B cell (primary cell): ENCODE data around the gene GFAP. TPM values are rescaled to one million over a fixed set of nuclear protein-coding genes. Genes with fewer than 3 reads are reported as not detected.

ENCODE experiments used
- ATAC-seq: fragments of 200-7000 bp; cut with Tn5 transposase; one replicate; pipeline ENCODE4 v1.10.0; 2021; ENCODE audit warnings: low read depth, mild to moderate bottlenecking, moderate number of reproducible peaks, moderate library complexity
- CTCF ChIA-PET: fragments of 350-600 bp; sonication (Branson Sonifier 250); formaldehyde crosslinking; loops from one replicate; lab custom pipeline; 2021; ENCODE audit warnings: antibody characterized with exemption, inconsistent platforms; lab: Charles Lee
- POLR2A ChIA-PET: fragments of 350-600 bp; sonication (Branson Sonifier 250); formaldehyde crosslinking; loops from one replicate; lab custom pipeline; 2021; ENCODE audit warnings: antibody characterized with exemption; lab: Charles Lee
- DNase-seq: peaks from one replicate; pipeline ENCODE4 v3.0.0; 2013
- H2AFZ ChIP-seq: 2 replicates; pipeline ENCODE4 v1.6.1; 2012; ENCODE audit warnings: mild to moderate bottlenecking, low read depth, low read length; ENCODE audit not compliant: insufficient read depth, poor library complexity, severe bottlenecking
- H3K27ac ChIP-seq, 2 donors: 1 replicate in 1 of 2; 2 replicates in 1 of 2; pipeline ENCODE4 v1.5.1; 2012 to 2013; ENCODE audit warnings: low read length in 2 of 2, mild to moderate bottlenecking in 2 of 2, moderate library complexity in 1 of 2
- H3K27me3 ChIP-seq, 4 experiments: fragments of 200-600 bp in 1 of 4; sonication (generic) in 1 of 4; replicated peaks in 1 of 4; 1 replicate in 2 of 4; 2 replicates in 2 of 4; pipeline versions ENCODE4 v1.6.1 to v1.7.0; 2013 to 2016; ENCODE audit warnings: low read length in 3 of 4, mild to moderate bottlenecking in 2 of 4, mixed read lengths in 1 of 4, moderate library complexity in 1 of 4; ENCODE audit not compliant: insufficient read depth in 4 of 4, control insufficient read depth in 3 of 4; ENCODE audit errors: control extremely low read depth in 1 of 4
- H3K36me3 ChIP-seq, 2 experiments: replicated peaks in 1 of 2; 1 replicate in 1 of 2; 2 replicates in 1 of 2; pipeline versions ENCODE4 v1.6.1 to v1.7.1; 2013; ENCODE audit warnings: low read length in 1 of 2; ENCODE audit not compliant: insufficient read depth in 2 of 2, control insufficient read depth in 1 of 2; ENCODE audit errors: control extremely low read depth in 1 of 2, extremely low read depth in 1 of 2
- H3K4me1 ChIP-seq, 2 donors: fragments of 200-600 bp in 1 of 2; sonication (generic) in 1 of 2; 1 replicate in 1 of 2; 2 replicates in 1 of 2; pipeline versions ENCODE4 v1.5.1 to v1.6.1; 2013 to 2017; ENCODE audit warnings: low read length in 2 of 2; ENCODE audit not compliant: control insufficient read depth in 2 of 2, insufficient read depth in 2 of 2
- H3K4me2 ChIP-seq: replicated peaks from 2 replicates; pipeline ENCODE3; 2012; ENCODE audit warnings: mild to moderate bottlenecking, low read depth, low read length; ENCODE audit not compliant: poor library complexity, severe bottlenecking
- H3K4me3 ChIP-seq, 5 experiments: fragments of 200-600 bp in 1 of 5; sonication (generic) in 1 of 5; 1 replicate in 3 of 5; 2 replicates in 2 of 5; pipeline versions ENCODE4 v1.5.1 to v1.7.0; 2011 to 2016; ENCODE audit warnings: low read length in 4 of 5, mild to moderate bottlenecking in 4 of 5, low read depth in 2 of 5, control low read depth in 1 of 5, moderate library complexity in 1 of 5; ENCODE audit not compliant: insufficient read depth in 1 of 5; ENCODE audit errors: control extremely low read depth in 1 of 5, extremely low read depth in 1 of 5
- H3K79me2 ChIP-seq: fragments of 200-600 bp; sonication (generic); one replicate; pipeline ENCODE4 v1.6.0; 2016; ENCODE audit warnings: low read length; ENCODE audit not compliant: control insufficient read depth, insufficient read depth
- H3K9ac ChIP-seq: fragments of 200-600 bp; sonication (generic); 2 replicates; pipeline ENCODE4 v1.6.1; 2017; ENCODE audit warnings: mild to moderate bottlenecking, low read length, moderate library complexity
- H3K9me3 ChIP-seq, 3 donors: one replicate each; pipeline versions ENCODE4 v1.6.1 to v1.7.1; 2013; ENCODE audit warnings: low read length in 2 of 3; ENCODE audit not compliant: control insufficient read depth in 2 of 3, insufficient read depth in 1 of 3; ENCODE audit errors: control extremely low read depth in 1 of 3
- H4K20me1 ChIP-seq: 2 replicates; pipeline ENCODE4 v1.6.0; 2012; ENCODE audit warnings: mild to moderate bottlenecking, low read length; ENCODE audit not compliant: insufficient read depth, control insufficient read depth, poor library complexity, severe bottlenecking
- H3K27ac Mint-ChIP-seq: one replicate; pipeline ENCODE4 v1.8.0; 2021; ENCODE audit warnings: mixed read lengths
- H3K27me3 Mint-ChIP-seq: one replicate; pipeline ENCODE4 v1.8.0; 2021; ENCODE audit warnings: mixed read lengths
- H3K4me1 Mint-ChIP-seq: one replicate; pipeline ENCODE4 v1.8.0; 2021; ENCODE audit warnings: mixed read lengths
- H3K4me3 Mint-ChIP-seq: one replicate; pipeline ENCODE4 v1.8.0; 2021; ENCODE audit warnings: mixed read lengths
- H3K9me3 Mint-ChIP-seq: one replicate; pipeline ENCODE4 v1.8.0; 2022; ENCODE audit warnings: mixed read lengths; ENCODE audit not compliant: insufficient read depth
- EZH2 ChIP-seq: IDR thresholded peaks from 2 replicates; pipeline ENCODE4 v1.6.1; 2012; ENCODE audit warnings: borderline replicate concordance, low read depth, mild to moderate bottlenecking, moderate library complexity, low read length; ENCODE audit not compliant: insufficient read depth, poor library complexity, severe bottlenecking
- WGBS: methylation state at CpG from one replicate; pipeline ENCODE4 v1.1.5; 2013; ENCODE audit warnings: missing lambda C conversion rate; ENCODE audit not compliant: insufficient coverage; 5-methylcytosine and 5-hydroxymethylcytosine counted together
- intact Hi-C: fragments of 100-400 bp; cut with micrococcal nuclease; formaldehyde crosslinking; loops from one replicate; pipeline ENCODE4 v1.10.0; 2022
- polyA plus RNA-seq: library from polyadenylated mRNA; depleted of rRNA; stranded (reverse); fragments of >200 nt; gene quantifications from 2 replicates; pipeline ENCODE4 v1.2.3, GENCODE V29; 2012
- total RNA-seq, 2 donors: library from RNA; stranded (reverse); fragments of 120-200 nt in 1 of 2; gene quantifications; 1 replicate in 1 of 2; 2 replicates in 1 of 2; pipeline versions ENCODE4 v1.2.3 to v1.2.4, GENCODE V29; 2013 to 2022
- TF ChIP-seq, protein P1 (sequence below): fragments of 200-600 bp; IDR thresholded peaks from one replicate; pipeline ENCODE4 v1.8.0; 2022; ENCODE audit warnings: antibody characterized with exemption, mild to moderate bottlenecking

The GFAP gene
- total and polyA plus RNA-seq, 2 donors (not counting 1 experiment from before 2014, with no cell fraction given) = not detected

DNA sequence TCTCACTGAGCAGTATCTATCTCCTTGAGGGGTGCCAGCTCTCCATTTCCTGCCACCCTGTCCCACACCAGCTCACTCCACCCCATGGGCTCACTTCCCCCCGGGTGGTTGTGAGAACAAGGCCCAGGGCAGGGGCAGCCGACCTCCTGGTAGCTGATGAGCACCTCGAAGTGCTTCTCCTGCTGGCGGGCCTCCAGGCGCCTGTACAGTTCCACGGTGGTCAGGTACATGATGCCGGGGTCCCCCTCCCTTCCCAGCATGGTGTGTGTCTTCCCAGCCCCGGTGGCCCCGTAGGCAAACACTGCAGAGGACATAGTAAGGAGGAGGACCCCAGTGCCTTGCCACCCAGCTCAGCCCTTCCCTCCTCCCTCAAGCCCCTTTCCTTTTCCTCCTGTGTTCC, 19.8 kb upstream of the GFAP start:
- ChIA-PET POLR2A (no interaction called here), CTCF (no interaction called here)
- no peak overlapping the region for H2AFZ ChIP-seq
- DNase-seq (no peak), ATAC-seq (no peak)
- 95% methylated on average over 8 of the region's 9 CpGs for WGBS
- peaks cover 3% of the 10 kb centered on the region for H3K9me3 Mint-ChIP-seq
- peaks cover 0 to 5% (median 0%) of the 10 kb centered on the region in 3 donors for H3K9me3 ChIP-seq
- H3K27ac Mint-ChIP-seq = no peak overlapping the region
- intact Hi-C loops = no loop called here
- H3K36me3 ChIP-seq = no peaks in the 10 kb centered on the region
- H3K79me2 ChIP-seq = no peaks in the 10 kb centered on the region
- H3K9ac ChIP-seq = no peak overlapping the region
- TF ChIP-seq, protein P1, sequence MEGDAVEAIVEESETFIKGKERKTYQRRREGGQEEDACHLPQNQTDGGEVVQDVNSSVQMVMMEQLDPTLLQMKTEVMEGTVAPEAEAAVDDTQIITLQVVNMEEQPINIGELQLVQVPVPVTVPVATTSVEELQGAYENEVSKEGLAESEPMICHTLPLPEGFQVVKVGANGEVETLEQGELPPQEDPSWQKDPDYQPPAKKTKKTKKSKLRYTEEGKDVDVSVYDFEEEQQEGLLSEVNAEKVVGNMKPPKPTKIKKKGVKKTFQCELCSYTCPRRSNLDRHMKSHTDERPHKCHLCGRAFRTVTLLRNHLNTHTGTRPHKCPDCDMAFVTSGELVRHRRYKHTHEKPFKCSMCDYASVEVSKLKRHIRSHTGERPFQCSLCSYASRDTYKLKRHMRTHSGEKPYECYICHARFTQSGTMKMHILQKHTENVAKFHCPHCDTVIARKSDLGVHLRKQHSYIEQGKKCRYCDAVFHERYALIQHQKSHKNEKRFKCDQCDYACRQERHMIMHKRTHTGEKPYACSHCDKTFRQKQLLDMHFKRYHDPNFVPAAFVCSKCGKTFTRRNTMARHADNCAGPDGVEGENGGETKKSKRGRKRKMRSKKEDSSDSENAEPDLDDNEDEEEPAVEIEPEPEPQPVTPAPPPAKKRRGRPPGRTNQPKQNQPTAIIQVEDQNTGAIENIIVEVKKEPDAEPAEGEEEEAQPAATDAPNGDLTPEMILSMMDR = no peak
- TF ChIP-seq EZH2 = no peak
- no peak overlapping the region for H3K4me2 ChIP-seq
- H3K27ac ChIP-seq = no peak overlapping the region
- no peak overlapping the region for H3K4me3 ChIP-seq
- no peaks in the 10 kb centered on the region for H3K27me3 ChIP-seq
- H3K4me3 Mint-ChIP-seq = no peak overlapping the region
- H3K4me1 ChIP-seq = no peaks in the 10 kb centered on the region
- H4K20me1 ChIP-seq = no peaks in the 10 kb centered on the region
- no peaks in the 10 kb centered on the region for H3K27me3 Mint-ChIP-seq
- no peaks in the 10 kb centered on the region for H3K4me1 Mint-ChIP-seq

DNA sequence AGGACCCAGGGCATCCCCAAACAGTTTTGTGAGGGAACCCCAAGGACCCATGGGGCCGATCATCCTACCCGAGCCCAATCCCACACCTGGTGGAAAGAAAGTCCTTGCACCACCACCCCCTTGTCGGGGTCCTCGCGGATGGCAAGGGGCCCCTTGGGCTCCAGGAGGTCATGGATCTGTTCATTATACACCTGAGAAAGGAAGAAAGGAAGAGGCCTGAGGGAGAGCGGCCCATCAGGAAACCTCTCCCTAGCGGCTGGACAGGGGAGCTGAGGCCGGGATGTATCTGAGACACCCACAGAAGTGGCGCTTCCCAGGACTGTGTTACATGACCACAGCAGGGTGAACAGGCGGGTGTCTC, 19.4 kb upstream of the GFAP start:
- H3K27me3 Mint-ChIP-seq = no peaks in the 10 kb centered on the region
- ATAC-seq (no peak), DNase-seq (no peak)
- H3K4me3 Mint-ChIP-seq = no peak overlapping the region
- Histone ChIP-seq H3K27ac (no peak overlapping the region), H3K4me1 (no peaks in the 10 kb centered on the region), H3K9ac (no peak overlapping the region), H3K36me3 (no peaks in the 10 kb centered on the region), H3K9me3 (peaks cover 0 to 5% (median 0%) of the 10 kb centered on the region in 3 donors), H3K4me3 (no peak overlapping the region), H4K20me1 (no peaks in the 10 kb centered on the region), H3K27me3 (no peaks in the 10 kb centered on the region), H3K4me2 (no peak overlapping the region), H3K79me2 (no peaks in the 10 kb centered on the region), H2AFZ (no peak overlapping the region)
- CTCF ChIA-PET = no interaction called here
- peaks cover 3% of the 10 kb centered on the region for H3K9me3 Mint-ChIP-seq
- POLR2A ChIA-PET = no interaction called here
- TF ChIP-seq, protein P1 = no peak
- no peak for TF ChIP-seq EZH2
- 93% methylated on average over 5 of the region's 10 CpGs for WGBS
- intact Hi-C loops = no loop called here
- H3K4me1 Mint-ChIP-seq = no peaks in the 10 kb centered on the region
- H3K27ac Mint-ChIP-seq = no peak overlapping the region
